ENCODE data around the gene ITPRID2.

Gene ITPRID2

DNA sequence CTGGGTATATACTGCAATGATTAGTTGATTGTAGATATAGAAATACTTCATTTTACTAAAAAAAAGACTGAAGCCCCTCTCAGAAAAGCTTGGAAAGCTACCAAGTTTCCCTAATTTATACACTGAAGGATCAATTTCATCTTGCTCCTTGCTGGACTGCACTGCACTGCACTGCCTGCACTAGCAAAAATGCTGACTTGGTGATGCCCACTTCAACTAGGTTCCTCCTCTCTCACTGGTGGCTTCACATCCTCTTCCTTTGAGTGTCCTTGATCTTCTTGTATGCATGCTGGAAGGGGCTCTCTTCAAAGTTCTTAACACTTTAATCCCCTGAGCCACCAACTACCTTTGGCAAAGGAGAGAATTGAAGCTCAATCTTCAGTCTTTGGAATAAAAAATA is 31.7 kb upstream of the ITPRID2 start:
- TF ChIP-seq, protein P1, sequence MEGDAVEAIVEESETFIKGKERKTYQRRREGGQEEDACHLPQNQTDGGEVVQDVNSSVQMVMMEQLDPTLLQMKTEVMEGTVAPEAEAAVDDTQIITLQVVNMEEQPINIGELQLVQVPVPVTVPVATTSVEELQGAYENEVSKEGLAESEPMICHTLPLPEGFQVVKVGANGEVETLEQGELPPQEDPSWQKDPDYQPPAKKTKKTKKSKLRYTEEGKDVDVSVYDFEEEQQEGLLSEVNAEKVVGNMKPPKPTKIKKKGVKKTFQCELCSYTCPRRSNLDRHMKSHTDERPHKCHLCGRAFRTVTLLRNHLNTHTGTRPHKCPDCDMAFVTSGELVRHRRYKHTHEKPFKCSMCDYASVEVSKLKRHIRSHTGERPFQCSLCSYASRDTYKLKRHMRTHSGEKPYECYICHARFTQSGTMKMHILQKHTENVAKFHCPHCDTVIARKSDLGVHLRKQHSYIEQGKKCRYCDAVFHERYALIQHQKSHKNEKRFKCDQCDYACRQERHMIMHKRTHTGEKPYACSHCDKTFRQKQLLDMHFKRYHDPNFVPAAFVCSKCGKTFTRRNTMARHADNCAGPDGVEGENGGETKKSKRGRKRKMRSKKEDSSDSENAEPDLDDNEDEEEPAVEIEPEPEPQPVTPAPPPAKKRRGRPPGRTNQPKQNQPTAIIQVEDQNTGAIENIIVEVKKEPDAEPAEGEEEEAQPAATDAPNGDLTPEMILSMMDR (conservative IDR thresholded peaks at IDR 0.05; ENCODE audit: control insufficient read depth, insufficient read depth, low read depth, low read length) = no peak
- no peak overlapping the region for H3K4me3 ChIP-seq (ENCODE audit: control insufficient read depth, low read depth, low read length)
- no peak for DNase-seq (ENCODE audit: low read depth)

DNA sequence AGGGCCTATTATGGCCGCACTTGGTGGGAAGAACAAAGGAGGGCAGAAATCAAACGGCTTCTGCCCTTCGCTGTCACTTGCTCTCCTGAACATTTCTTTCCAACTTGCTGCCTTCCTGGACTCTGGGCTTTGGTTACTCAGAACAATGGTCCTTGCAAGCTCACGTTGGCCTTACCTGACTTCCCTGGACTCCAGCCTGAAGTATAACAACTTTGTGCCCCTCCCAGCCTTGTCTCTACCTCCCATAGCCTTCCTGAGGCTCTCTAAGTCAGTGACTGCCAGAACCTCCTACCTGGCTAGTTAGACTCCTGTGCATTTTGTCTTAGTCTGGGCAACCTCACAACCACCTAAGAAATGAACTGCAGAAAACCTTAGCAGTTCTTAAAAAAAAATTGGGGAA is 30.2 kb upstream of the ITPRID2 start:
- no peak overlapping the region for H3K4me3 ChIP-seq (ENCODE audit: control insufficient read depth, low read depth, low read length)
- TF ChIP-seq, protein P1 (conservative IDR thresholded peaks at IDR 0.05; ENCODE audit: control insufficient read depth, insufficient read depth, low read depth, low read length) = no peak
- DNase-seq (ENCODE audit: low read depth) = no peak

- DNase-seq (ENCODE audit: low read depth) = no peak
- TF ChIP-seq, protein P1 (conservative IDR thresholded peaks at IDR 0.05; ENCODE audit: control insufficient read depth, insufficient read depth, low read depth, low read length) = no peak
These were observed 28.8 kb upstream of the ITPRID2 start for GRCh38 chr2:181862583-181863281.

DNA sequence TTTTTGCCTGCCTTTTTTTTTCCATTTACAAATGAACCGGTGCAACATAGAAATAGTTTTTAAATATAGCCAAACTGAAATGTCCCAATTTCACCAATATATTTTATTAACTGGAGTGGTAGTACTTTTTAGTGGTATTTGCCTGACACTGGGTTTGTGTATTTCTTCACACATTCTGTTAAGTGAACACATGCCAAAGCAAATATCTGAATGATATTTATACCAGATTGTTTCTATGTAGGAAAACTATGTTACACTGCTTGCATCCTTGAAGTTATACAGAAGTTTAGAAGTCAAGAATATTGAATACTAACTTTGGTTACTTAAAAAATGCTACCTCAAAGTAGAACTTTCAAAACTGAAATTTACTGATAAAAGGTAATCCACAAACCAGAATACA is 19.4 kb upstream of the ITPRID2 start:
- TF ChIP-seq, protein P1 (conservative IDR thresholded peaks at IDR 0.05; ENCODE audit: control insufficient read depth, insufficient read depth, low read depth, low read length) = no peak
- H3K4me3 ChIP-seq (ENCODE audit: control insufficient read depth, low read depth, low read length) = no peak overlapping the region
- DNase-seq (ENCODE audit: low read depth) = no peak

More at GRCh38 chr2:181862583-181863281, 28.8 kb upstream of the ITPRID2 start:
- H3K4me3 ChIP-seq (ENCODE audit: control insufficient read depth, low read depth, low read length) = no peak overlapping the region

DNA sequence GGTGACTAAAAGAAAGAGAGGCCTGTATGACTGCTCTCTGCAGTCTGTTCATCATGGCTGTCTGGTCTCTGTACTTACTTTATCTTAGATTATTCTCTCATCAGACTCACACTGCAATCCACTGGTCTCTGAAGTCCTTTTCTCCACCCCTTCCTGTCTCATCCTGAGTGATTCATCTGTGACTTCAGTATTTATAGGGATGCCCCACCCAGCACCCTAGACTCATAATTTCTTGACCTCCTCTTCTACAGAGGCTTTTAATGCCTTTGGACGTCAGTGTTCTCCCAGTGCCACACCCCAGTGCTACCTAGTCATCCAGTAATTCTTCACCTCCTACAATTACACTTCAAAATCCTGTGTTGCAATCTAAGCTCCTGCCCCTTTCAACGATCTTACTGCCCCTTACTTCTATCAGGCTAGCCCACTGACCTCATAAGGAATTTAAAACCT is 14.9 kb upstream of the ITPRID2 start:
- TF ChIP-seq, protein P1 (conservative IDR thresholded peaks at IDR 0.05; ENCODE audit: control insufficient read depth, insufficient read depth, low read depth, low read length) = no peak
- no peak overlapping the region for H3K4me3 ChIP-seq (ENCODE audit: control insufficient read depth, low read depth, low read length)
- peak; percentile 84 for DNase-seq (ENCODE audit: low read depth)

GRCh38 chr2:181877181-181877664 is 14.3 kb upstream of the ITPRID2 start:
- H3K4me3 ChIP-seq (ENCODE audit: control insufficient read depth, low read depth, low read length) = no peak overlapping the region
- no peak for DNase-seq (ENCODE audit: low read depth)
- TF ChIP-seq, protein P1 (conservative IDR thresholded peaks at IDR 0.05; ENCODE audit: control insufficient read depth, insufficient read depth, low read depth, low read length) = no peak
